Mesothelial cell of epicardium (in vitro differentiated cells): ENCODE data around the gene TNFRSF14. TPM values are rescaled to one million over a fixed set of nuclear protein-coding genes. Genes with fewer than 3 reads are reported as not detected.

Source experiments
- DNase-seq, 2 experiments: peaks; one replicate each; pipeline ENCODE4 v3.0.0; 2021; ENCODE audit warnings: low spot score in 2 of 2; ENCODE audit not compliant: unreplicated experiment in 2 of 2
- H3K27ac Mint-ChIP-seq: 2 replicates; pipeline ENCODE4 v1.8.0; 2021; ENCODE audit warnings: mixed read lengths
- H3K27me3 Mint-ChIP-seq: 2 replicates; pipeline ENCODE4 v1.8.0; 2021; ENCODE audit warnings: low read depth, mixed read lengths
- H3K36me3 Mint-ChIP-seq: 2 replicates; pipeline ENCODE4 v1.8.0; 2021; ENCODE audit warnings: mixed read lengths
- H3K4me1 Mint-ChIP-seq: 2 replicates; pipeline ENCODE4 v1.8.0; 2021; ENCODE audit warnings: mixed read lengths
- H3K4me3 Mint-ChIP-seq: 2 replicates; pipeline ENCODE4 v1.8.0; 2021; ENCODE audit warnings: mild to moderate bottlenecking, moderate library complexity, mixed read lengths
- H3K9me3 Mint-ChIP-seq: 2 replicates; pipeline ENCODE4 v1.8.0; 2021; ENCODE audit warnings: mixed read lengths
- CTCF ChIP-seq: fragments of 200-600 bp; sonication (generic); IDR thresholded peaks from one replicate; pipeline ENCODE4 v1.5.0; 2021; ENCODE audit warnings: antibody characterized with exemption; ENCODE audit not compliant: unreplicated experiment
- total RNA-seq: library from RNA; stranded (reverse); gene quantifications from 3 replicates; pipeline ENCODE4 v1.2.1, GENCODE V29; 2021

TNFRSF14 gene
- total RNA-seq, 1 donor from 2014 or later, result 1.1 TPM

- no peak overlapping the region for H3K4me3 Mint-ChIP-seq
- H3K9me3 Mint-ChIP-seq, result no peaks in the 10 kb centered on the region
- H3K4me1 Mint-ChIP-seq, result peaks cover 24% of the 10 kb centered on the region
- no peaks in the 10 kb centered on the region for H3K36me3 Mint-ChIP-seq
- H3K27me3 Mint-ChIP-seq, result peaks cover 59% of the 10 kb centered on the region
- no peak for TF ChIP-seq CTCF
- H3K27ac Mint-ChIP-seq, result no peak overlapping the region
- no peak for DNase-seq
Measured at GRCh38 chr1:2528611-2528965, 27.6 kb upstream of the TNFRSF14 start.

GRCh38 chr1:2528966-2529783 is 27.0 kb upstream of the TNFRSF14 start:
- H3K27me3 Mint-ChIP-seq, result peaks cover 65% of the 10 kb centered on the region
- no peaks in the 10 kb centered on the region for H3K36me3 Mint-ChIP-seq
- peak overlapping the region; percentile 24 for H3K4me3 Mint-ChIP-seq
- H3K9me3 Mint-ChIP-seq, result no peaks in the 10 kb centered on the region
- no peak for TF ChIP-seq CTCF
- DNase-seq, result no peak
- peaks cover 24% of the 10 kb centered on the region for H3K4me1 Mint-ChIP-seq
- H3K27ac Mint-ChIP-seq, result no peak overlapping the region

GRCh38 chr1:2529784-2530512 is 26.2 kb upstream of the TNFRSF14 start, which contains the start of gene HES5:
Gene HES5 (minus strand): TSS chr1:2530263. CDS start chr1:2530164, 99 bp downstream.
- TF ChIP-seq CTCF, result no peak
- H3K4me3 Mint-ChIP-seq, result peak within 1 kb of the TSS; percentile 24
- no peaks in the 10 kb centered on the region for H3K36me3 Mint-ChIP-seq
- H3K27ac Mint-ChIP-seq, result no peak within 1 kb of the TSS
- H3K4me1 Mint-ChIP-seq, result peaks cover 23% of the 10 kb centered on the region
- H3K27me3 Mint-ChIP-seq, result peaks cover 71% of the 10 kb centered on the region
- DNase-seq, result no peak
- H3K9me3 Mint-ChIP-seq, result no peaks in the 10 kb centered on the region

GRCh38 chr1:2530513-2531361 is 25.4 kb upstream of the TNFRSF14 start:
- no peak for DNase-seq
- peaks cover 22% of the 10 kb centered on the region for H3K4me1 Mint-ChIP-seq
- H3K4me3 Mint-ChIP-seq, result no peak overlapping the region
- TF ChIP-seq CTCF, result no peak
- no peaks in the 10 kb centered on the region for H3K36me3 Mint-ChIP-seq
- H3K27ac Mint-ChIP-seq, result no peak overlapping the region
- no peaks in the 10 kb centered on the region for H3K9me3 Mint-ChIP-seq
- H3K27me3 Mint-ChIP-seq, result peaks cover 76% of the 10 kb centered on the region

- H3K9me3 Mint-ChIP-seq, result no peaks in the 10 kb centered on the region
- H3K36me3 Mint-ChIP-seq, result no peaks in the 10 kb centered on the region
- H3K27me3 Mint-ChIP-seq, result peaks cover 81% of the 10 kb centered on the region
- H3K4me3 Mint-ChIP-seq, result no peak overlapping the region
- H3K27ac Mint-ChIP-seq, result no peak overlapping the region
- TF ChIP-seq CTCF, result no peak
- H3K4me1 Mint-ChIP-seq, result peaks cover 22% of the 10 kb centered on the region
- no peak for DNase-seq
Measured at GRCh38 chr1:2532485-2533160, 23.5 kb upstream of the TNFRSF14 start.
